Skeletal muscle cell (primary cell): ENCODE measurements around the gene YLPM1.
"Not testable (repeated sequence)": the region's sequence is repeated elsewhere in the genome, so short reads cannot be mapped to it uniquely, and the experiment has no call there.

Source experiments
- DNase-seq: peaks from one replicate; pipeline ENCODE4 v3.0.0-alpha.2; 2010; ENCODE audit warnings: low read depth
- H3K4me3 ChIP-seq: 2 replicates; pipeline ENCODE4 v1.5.1; 2011; ENCODE audit warnings: low read depth, mild to moderate bottlenecking, control low read depth, low read length, moderate library complexity

Gene YLPM1

GRCh38 chr14:74762917-74763802 lies at the start of gene YLPM1:
Gene YLPM1, plus strand, starts transcription at chr14:74763316. Its CDS starts 174 bp downstream, at chr14:74763490.
- peak within 1 kb of the TSS; percentile 87 for H3K4me3 ChIP-seq

GRCh38 chr14:74713395-74713735 lies 49.8 kb upstream of the YLPM1 start:
- peak overlapping the region; percentile 87 for H3K4me3 ChIP-seq
- DNase-seq = no peak

More at GRCh38 chr14:74762917-74763802, at the start of gene YLPM1:
- peak; percentile 94 for DNase-seq

- H3K4me3 ChIP-seq = no peak overlapping the region
- DNase-seq = peak; percentile 17
Measured at GRCh38 chr14:74720526-74720925, 42.6 kb upstream of the YLPM1 start.

GRCh38 chr14:74723134-74723533 lies 40.0 kb upstream of the YLPM1 start:
- DNase-seq = no peak
- H3K4me3 ChIP-seq = no peak overlapping the region

- no peak overlapping the region for H3K4me3 ChIP-seq
- DNase-seq = no peak
Measured at GRCh38 chr14:74732387-74732786, 30.7 kb upstream of the YLPM1 start.

- no peak overlapping the region for H3K4me3 ChIP-seq
- DNase-seq = no peak
Measured at GRCh38 chr14:74733221-74733620, 29.9 kb upstream of the YLPM1 start.

- H3K4me3 ChIP-seq = no peak overlapping the region
- no peak for DNase-seq
Measured at GRCh38 chr14:74735125-74735524, 28.0 kb upstream of the YLPM1 start.

- DNase-seq = no peak
- H3K4me3 ChIP-seq = no peak overlapping the region
Measured at GRCh38 chr14:74737753-74738325, 25.3 kb upstream of the YLPM1 start.

GRCh38 chr14:74739293-74740030 lies 23.7 kb upstream of the YLPM1 start:
- H3K4me3 ChIP-seq = no peak overlapping the region
- DNase-seq = no peak

- H3K4me3 ChIP-seq = no peak overlapping the region
Measured at GRCh38 chr14:74747237-74747636, 15.9 kb upstream of the YLPM1 start.

GRCh38 chr14:74754157-74754556 lies 9.0 kb upstream of the YLPM1 start:
- no peak for DNase-seq
- H3K4me3 ChIP-seq = no peak overlapping the region

More at GRCh38 chr14:74747237-74747636, 15.9 kb upstream of the YLPM1 start:
- no peak for DNase-seq

- no peak for DNase-seq
- H3K4me3 ChIP-seq = no peak overlapping the region
Measured at GRCh38 chr14:74754899-74755298, 8.2 kb upstream of the YLPM1 start.

GRCh38 chr14:74756326-74756725 lies 6.8 kb upstream of the YLPM1 start:
- no peak for DNase-seq
- H3K4me3 ChIP-seq = no peak overlapping the region

- DNase-seq, H3K4me3 ChIP-seq: not testable (repeated sequence)
Measured at GRCh38 chr14:74758505-74758904, 4.6 kb upstream of the YLPM1 start.

- peak overlapping the region; percentile 87 for H3K4me3 ChIP-seq
- DNase-seq = no peak
Measured at GRCh38 chr14:74763803-74764531, 851 bp downstream of the YLPM1 start.

GRCh38 chr14:74765721-74766120 lies 2.6 kb downstream of the YLPM1 start:
- peak overlapping the region; percentile 87 for H3K4me3 ChIP-seq
- no peak for DNase-seq

GRCh38 chr14:74771399-74771798 lies 8.3 kb downstream of the YLPM1 start:
- DNase-seq = no peak
- H3K4me3 ChIP-seq = no peak overlapping the region

GRCh38 chr14:74784634-74785033 lies 21.5 kb downstream of the YLPM1 start:
- no peak for DNase-seq
- H3K4me3 ChIP-seq = no peak overlapping the region

GRCh38 chr14:74785056-74785613 lies 22.0 kb downstream of the YLPM1 start:
- no peak overlapping the region for H3K4me3 ChIP-seq
- no peak for DNase-seq
